ENCODE measurements around the gene ZNRF1.

DNA sequence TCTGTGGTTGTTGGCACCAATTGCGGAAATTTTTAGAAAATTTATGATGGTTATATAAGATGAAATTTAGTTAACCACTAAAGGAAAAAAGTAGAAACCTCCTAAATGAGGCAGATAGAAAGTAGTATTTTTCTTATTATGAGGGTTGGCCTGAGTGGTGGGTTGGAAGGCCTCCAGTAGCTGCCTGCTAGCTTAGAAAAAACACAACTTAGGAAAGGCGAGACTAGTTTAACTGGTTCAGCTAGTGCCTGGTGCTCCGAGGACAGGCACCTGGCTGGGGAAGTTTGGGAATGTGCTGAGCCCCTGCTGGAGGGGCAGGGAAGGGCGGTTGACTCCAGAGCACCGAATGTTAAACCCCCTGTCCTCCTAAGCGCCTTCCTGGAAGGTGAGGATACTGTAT lies 97.8 kb downstream of the ZNRF1 start:
- TF ChIP-seq ZNF644 (CRISPR knock-in tag; IDR thresholded peaks at IDR 0.05; ENCODE audit: low read depth) = no peak
- no peak for TF ChIP-seq CEBPB (IDR thresholded peaks at IDR 0.05; ENCODE audit: borderline replicate concordance, low read depth, low read length)

Data from HepG2 (cell line).